HepG2 (cell line): ENCODE measurements around the gene PGP. TPM values are rescaled to one million over a fixed set of nuclear protein-coding genes. Genes with fewer than 3 reads are reported as not detected.

ENCODE experiments used
- AGO1 ChIP-seq: fragments of 200-400 bp; formaldehyde crosslinking; IDR thresholded peaks from 2 replicates; pipeline ENCODE4 v1.6.1; 2017; ENCODE audit warnings: mild to moderate bottlenecking, low read depth, low read length, moderate library complexity; ENCODE audit not compliant: poor library complexity, severe bottlenecking
- CBX2 ChIP-seq, 2 experiments: fragments of 200-600 bp in 1 of 2; sonication (generic); formaldehyde crosslinking in 1 of 2; IDR thresholded peaks; 2 replicates each; pipeline versions ENCODE4 v1.7.0 to v1.8.1; 2018 to 2022; ENCODE audit warnings: low read depth in 2 of 2, low read length in 1 of 2, mild to moderate bottlenecking in 1 of 2, missing genetic modification reagents in 1 of 2
- DMAP1 ChIP-seq: IDR thresholded peaks from 2 replicates; pipeline ENCODE4 v1.6.1; 2016
- GABPA ChIP-seq, 2 experiments: IDR thresholded peaks; 2 replicates each; pipeline ENCODE4 v1.6.1; 2011 to 2016; ENCODE audit warnings: low read depth in 2 of 2, low read length in 1 of 2, missing biosample characterization in 1 of 2, missing genetic modification characterization in 1 of 2
- RAD21 ChIP-seq: fragments of 450-650 bp; formaldehyde crosslinking; IDR thresholded peaks from 2 replicates; pipeline ENCODE4 v1.5.0; 2020; ENCODE audit warnings: mild to moderate bottlenecking
- SMAD1 ChIP-seq: sonication (generic); formaldehyde crosslinking; IDR thresholded peaks from 2 replicates; pipeline ENCODE4 v1.4.0; 2020; ENCODE audit warnings: missing genetic modification reagents, low read depth, mild to moderate bottlenecking, borderline replicate concordance
- SMAD3 ChIP-seq: sonication (generic); formaldehyde crosslinking; IDR thresholded peaks from 2 replicates; pipeline ENCODE4 v1.4.0; 2020; ENCODE audit warnings: missing genetic modification reagents
- TBP ChIP-seq: sonication (generic); formaldehyde crosslinking; IDR thresholded peaks from 2 replicates; pipeline ENCODE4 v1.5.0; 2020; ENCODE audit warnings: missing genetic modification reagents
- TBX3 ChIP-seq: fragments of 450-650 bp; IDR thresholded peaks from 2 replicates; pipeline ENCODE4 v1.6.1; 2017; ENCODE audit warnings: antibody characterized with exemption, mild to moderate bottlenecking, inconsistent platforms, borderline replicate concordance
- ZBTB26 ChIP-seq: IDR thresholded peaks from 2 replicates; pipeline ENCODE4 v1.6.1; 2016; ENCODE audit warnings: missing compliant biosample characterization, missing genetic modification reagents, borderline replicate concordance
- ZFP82 ChIP-seq: sonication (generic); formaldehyde crosslinking; IDR thresholded peaks from 2 replicates; pipeline ENCODE4 v1.5.1; 2020; ENCODE audit warnings: mild to moderate bottlenecking, missing genetic modification reagents, borderline replicate concordance
- ZNF10 ChIP-seq: sonication (generic); formaldehyde crosslinking; IDR thresholded peaks from 2 replicates; pipeline ENCODE4 v1.4.0; 2020; ENCODE audit warnings: mild to moderate bottlenecking, low read depth, missing genetic modification reagents, borderline replicate concordance
- ZNF18 ChIP-seq: sonication (generic); formaldehyde crosslinking; IDR thresholded peaks from 2 replicates; pipeline ENCODE4 v1.8.0; 2022; ENCODE audit warnings: mild to moderate bottlenecking, missing genetic modification reagents; ENCODE audit not compliant: insufficient replicate concordance
- ZNF230 ChIP-seq: sonication (generic); formaldehyde crosslinking; IDR thresholded peaks from 2 replicates; pipeline ENCODE4 v1.4.0; 2020; ENCODE audit warnings: mild to moderate bottlenecking, missing genetic modification reagents
- ZNF33B ChIP-seq: sonication (generic); formaldehyde crosslinking; IDR thresholded peaks from 2 replicates; pipeline ENCODE4 v1.5.1; 2020; ENCODE audit warnings: mild to moderate bottlenecking, missing genetic modification reagents
- ZNF567 ChIP-seq: sonication (generic); formaldehyde crosslinking; IDR thresholded peaks from 2 replicates; pipeline ENCODE4 v1.8.1; 2023; ENCODE audit warnings: mild to moderate bottlenecking, missing genetic modification reagents, borderline replicate concordance
- ZNF724P ChIP-seq: sonication (generic); formaldehyde crosslinking; IDR thresholded peaks from 2 replicates; pipeline ENCODE4 v1.8.0; 2022; ENCODE audit warnings: missing genetic modification reagents, borderline replicate concordance
- ZNF83 ChIP-seq: sonication (generic); formaldehyde crosslinking; IDR thresholded peaks from 2 replicates; pipeline ENCODE4 v1.4.0; 2020; ENCODE audit warnings: missing genetic modification reagents, mild to moderate bottlenecking, borderline replicate concordance
- polyA plus RNA-seq, 8 experiments: library from polyadenylated mRNA; depleted of rRNA in 3 of 8; stranded (reverse) in 7 of 8; unstranded in 1 of 8; fragments of >200 nt; fragmentation: Illumina TruSeq in 4 of 8; extraction: Trizol in 4 of 8; gene quantifications; 2 replicates each; pipeline versions ENCODE4 v1.2.1 to v1.2.3, GENCODE V29; 2011 to 2016; ENCODE audit warnings: low read depth in 4 of 8, missing spikeins in 1 of 8, mixed read lengths in 1 of 8; ENCODE audit not compliant: insufficient read depth in 1 of 8
- total RNA-seq, 5 experiments: library from RNA; depleted of rRNA; stranded (reverse); fragments of >200 nt; fragmentation: Illumina TruSeq; extraction: Trizol; gene quantifications; 2 replicates each; pipeline ENCODE4 v1.2.3, GENCODE V29; 2016; ENCODE audit warnings: low read depth in 1 of 5
- TF ChIP-seq, protein P1 (sequence below): sonication (generic); formaldehyde crosslinking; IDR thresholded peaks from 2 replicates; pipeline ENCODE4 v1.8.1; 2023; ENCODE audit warnings: mild to moderate bottlenecking, inconsistent platforms, moderate library complexity, missing genetic modification reagents, borderline replicate concordance
- TF ChIP-seq, protein P2 (sequence below): sonication (generic); formaldehyde crosslinking; IDR thresholded peaks from 2 replicates; pipeline ENCODE4 v1.8.0; 2022; ENCODE audit warnings: mild to moderate bottlenecking, missing genetic modification reagents, moderate library complexity
- TF ChIP-seq, protein P3 (sequence below): sonication (generic); formaldehyde crosslinking; IDR thresholded peaks from 2 replicates; pipeline ENCODE4 v1.4.0; 2020; ENCODE audit warnings: missing genetic modification reagents, mild to moderate bottlenecking, borderline replicate concordance
- TF ChIP-seq, protein P4 (sequence below): sonication (generic); formaldehyde crosslinking; IDR thresholded peaks from 2 replicates; pipeline ENCODE4 v1.5.1; 2020; ENCODE audit warnings: mild to moderate bottlenecking, missing genetic modification reagents, moderate library complexity

PGP gene
- total and polyA plus RNA-seq, 2 of the 13 experiments (the other 11 are each of a cell fraction or from before 2014, with no cell fraction given), result 7.3 to 18.3 TPM

DNA sequence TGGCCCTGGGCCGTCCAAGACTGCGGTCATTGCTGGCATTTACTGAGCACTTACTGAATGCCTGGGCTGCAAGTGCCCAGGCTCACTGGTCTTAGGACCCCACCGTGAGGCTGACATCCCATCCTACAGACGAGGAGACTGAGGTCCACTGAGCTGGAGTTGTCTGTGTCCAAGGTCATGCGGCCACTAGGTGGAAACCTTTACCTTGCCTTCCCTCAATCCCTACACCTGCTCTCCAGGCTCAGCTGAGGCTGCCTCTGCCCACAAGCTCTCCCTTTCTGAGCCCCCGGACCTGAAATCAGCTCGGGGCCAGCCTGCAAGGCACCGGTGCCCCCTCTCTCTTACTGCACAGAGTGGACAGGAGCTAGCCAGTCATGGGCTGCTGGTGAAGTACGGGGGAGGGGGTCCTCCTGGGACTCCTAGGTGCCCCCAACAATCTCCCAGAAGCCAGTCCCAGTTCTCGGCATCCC lies 19.8 kb downstream of the PGP start (continued):
- TF ChIP-seq ZNF33B (CRISPR knock-in tag) (no peak), TBP (CRISPR knock-in tag) (no peak), DMAP1 (CRISPR knock-in tag) (no peak), ZBTB26 (CRISPR knock-in tag) (no peak; the same call in 1 of the 2 replicates), GABPA (IDR thresholded peaks at IDR 0.05; ENCODE audit: low read depth, low read length) (no peak), GABPA (CRISPR knock-in tag; IDR thresholded peaks at IDR 0.05; ENCODE audit: low read depth) (no peak), RAD21 (CRISPR knock-in tag) (peak; percentile 77), ZNF230 (CRISPR knock-in tag) (no peak), ZNF724P (CRISPR knock-in tag) (no peak), ZNF567 (CRISPR knock-in tag) (no peak), SMAD3 (no peak), AGO1 (no peak), ZFP82 (CRISPR knock-in tag) (no peak), ZNF10 (CRISPR knock-in tag) (no peak), ZNF18 (CRISPR knock-in tag) (no peak), TBX3 (no peak; the same call in 1 of the 2 replicates), CBX2 (IDR thresholded peaks at IDR 0.05; ENCODE audit: low read depth, low read length) (no peak), CBX2 (CRISPR knock-in tag; IDR thresholded peaks at IDR 0.05; ENCODE audit: low read depth) (no peak), SMAD1 (CRISPR knock-in tag) (no peak), ZNF83 (CRISPR knock-in tag) (no peak)
- TF ChIP-seq, protein P1, sequence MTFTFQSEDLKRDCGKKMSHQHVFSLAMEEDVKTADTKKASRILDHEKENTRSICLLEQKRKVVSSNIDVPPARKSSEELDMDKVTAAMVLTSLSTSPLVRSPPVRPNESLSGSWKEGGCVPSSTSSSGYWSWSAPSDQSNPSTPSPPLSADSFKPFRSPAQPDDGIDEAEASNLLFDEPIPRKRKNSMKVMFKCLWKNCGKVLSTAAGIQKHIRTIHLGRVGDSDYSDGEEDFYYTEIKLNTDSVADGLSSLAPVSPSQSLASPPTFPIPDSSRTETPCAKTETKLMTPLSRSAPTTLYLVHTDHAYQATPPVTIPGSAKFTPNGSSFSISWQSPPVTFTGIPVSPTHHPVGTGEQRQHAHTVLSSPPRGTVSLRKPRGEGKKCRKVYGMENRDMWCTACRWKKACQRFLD (CRISPR knock-in tag), result no peak
- TF ChIP-seq, protein P2, sequence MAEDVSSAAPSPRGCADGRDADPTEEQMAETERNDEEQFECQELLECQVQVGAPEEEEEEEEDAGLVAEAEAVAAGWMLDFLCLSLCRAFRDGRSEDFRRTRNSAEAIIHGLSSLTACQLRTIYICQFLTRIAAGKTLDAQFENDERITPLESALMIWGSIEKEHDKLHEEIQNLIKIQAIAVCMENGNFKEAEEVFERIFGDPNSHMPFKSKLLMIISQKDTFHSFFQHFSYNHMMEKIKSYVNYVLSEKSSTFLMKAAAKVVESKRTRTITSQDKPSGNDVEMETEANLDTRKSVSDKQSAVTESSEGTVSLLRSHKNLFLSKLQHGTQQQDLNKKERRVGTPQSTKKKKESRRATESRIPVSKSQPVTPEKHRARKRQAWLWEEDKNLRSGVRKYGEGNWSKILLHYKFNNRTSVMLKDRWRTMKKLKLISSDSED (CRISPR knock-in tag), result no peak
- TF ChIP-seq, protein P3, sequence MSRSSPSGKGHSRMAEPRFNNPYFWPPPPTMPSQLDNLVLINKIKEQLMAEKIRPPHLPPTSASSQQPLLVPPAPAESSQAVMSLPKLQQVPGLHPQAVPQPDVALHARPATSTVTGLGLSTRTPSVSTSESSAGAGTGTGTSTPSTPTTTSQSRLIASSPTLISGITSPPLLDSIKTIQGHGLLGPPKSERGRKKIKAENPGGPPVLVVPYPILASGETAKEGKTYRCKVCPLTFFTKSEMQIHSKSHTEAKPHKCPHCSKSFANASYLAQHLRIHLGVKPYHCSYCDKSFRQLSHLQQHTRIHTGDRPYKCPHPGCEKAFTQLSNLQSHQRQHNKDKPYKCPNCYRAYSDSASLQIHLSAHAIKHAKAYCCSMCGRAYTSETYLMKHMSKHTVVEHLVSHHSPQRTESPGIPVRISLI (CRISPR knock-in tag), result no peak; the same call in 1 of the 2 replicates
- TF ChIP-seq, protein P4, sequence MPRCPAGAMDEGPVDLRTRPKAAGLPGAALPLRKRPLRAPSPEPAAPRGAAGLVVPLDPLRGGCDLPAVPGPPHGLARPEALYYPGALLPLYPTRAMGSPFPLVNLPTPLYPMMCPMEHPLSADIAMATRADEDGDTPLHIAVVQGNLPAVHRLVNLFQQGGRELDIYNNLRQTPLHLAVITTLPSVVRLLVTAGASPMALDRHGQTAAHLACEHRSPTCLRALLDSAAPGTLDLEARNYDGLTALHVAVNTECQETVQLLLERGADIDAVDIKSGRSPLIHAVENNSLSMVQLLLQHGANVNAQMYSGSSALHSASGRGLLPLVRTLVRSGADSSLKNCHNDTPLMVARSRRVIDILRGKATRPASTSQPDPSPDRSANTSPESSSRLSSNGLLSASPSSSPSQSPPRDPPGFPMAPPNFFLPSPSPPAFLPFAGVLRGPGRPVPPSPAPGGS (CRISPR knock-in tag), result no peak
